Superior temporal gyrus (tissue), 1 donor: Measurements from ENCODE around the gene KRTDAP.
"Not testable (repeated sequence)": the region's sequence is repeated elsewhere in the genome, so short reads cannot be mapped to it uniquely, and the experiment has no call there.

Experiments used
- DNase-seq: peaks from one replicate; pipeline ENCODE4 v3.0.0-alpha.2; 2016; ENCODE audit errors: extremely low spot score

KRTDAP gene

DNA sequence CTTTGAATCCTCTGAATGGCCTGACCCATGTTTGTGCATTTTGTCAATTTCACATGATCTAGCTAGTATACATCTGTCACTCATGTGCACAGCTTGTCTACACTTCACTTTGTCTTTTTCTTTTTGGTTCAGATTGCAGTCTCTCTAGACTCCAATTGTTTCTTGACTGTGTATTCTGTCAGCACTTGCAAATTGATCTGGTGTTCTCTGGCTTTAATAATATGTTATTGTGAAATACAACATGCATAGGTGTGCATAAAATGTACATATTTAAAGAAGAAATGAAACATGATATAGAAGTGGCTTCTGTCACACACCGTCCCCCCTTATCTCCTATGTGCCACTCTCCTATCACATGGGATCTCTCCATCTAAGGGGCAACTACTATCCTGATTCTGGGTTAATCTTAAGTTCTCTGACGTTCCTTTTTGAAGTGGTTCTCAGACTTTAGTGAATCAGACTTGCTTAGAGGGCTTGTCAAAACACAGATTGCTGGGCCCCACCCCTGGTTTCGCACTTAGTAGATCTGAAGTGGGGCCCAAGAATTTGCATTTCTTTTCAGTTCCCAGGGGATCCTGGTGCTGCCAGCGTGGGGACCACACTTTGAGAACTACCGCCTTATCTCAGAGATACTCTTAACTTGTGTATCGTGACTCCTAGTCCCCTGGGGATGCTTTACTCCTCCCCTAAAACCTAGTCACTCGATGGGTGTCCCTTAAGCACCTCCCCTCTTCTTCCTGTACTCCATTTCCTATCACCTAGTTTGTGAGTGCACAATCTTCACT lies 5.8 kb downstream of the KRTDAP start:
- no peak for DNase-seq

DNA sequence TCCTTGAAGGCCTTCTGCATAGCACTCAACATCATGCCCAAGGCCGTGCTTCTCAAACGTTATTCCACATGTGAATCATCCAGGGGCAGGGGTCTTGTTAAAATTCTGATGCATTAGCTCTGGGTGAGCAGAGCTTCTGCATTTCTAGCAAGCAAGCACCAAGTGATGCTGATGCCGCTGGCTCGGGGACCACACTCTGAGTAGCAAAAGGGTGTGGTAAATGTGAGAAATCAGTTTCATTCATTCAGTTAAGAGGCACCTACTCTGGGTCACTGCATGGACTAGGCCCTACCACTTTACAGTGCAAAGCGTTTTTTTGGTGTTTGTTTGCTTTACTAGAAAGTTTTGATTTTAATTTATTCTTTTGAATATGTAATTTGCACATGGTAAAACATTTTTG lies 7.2 kb downstream of the KRTDAP start:
- DNase-seq = no peak

DNA sequence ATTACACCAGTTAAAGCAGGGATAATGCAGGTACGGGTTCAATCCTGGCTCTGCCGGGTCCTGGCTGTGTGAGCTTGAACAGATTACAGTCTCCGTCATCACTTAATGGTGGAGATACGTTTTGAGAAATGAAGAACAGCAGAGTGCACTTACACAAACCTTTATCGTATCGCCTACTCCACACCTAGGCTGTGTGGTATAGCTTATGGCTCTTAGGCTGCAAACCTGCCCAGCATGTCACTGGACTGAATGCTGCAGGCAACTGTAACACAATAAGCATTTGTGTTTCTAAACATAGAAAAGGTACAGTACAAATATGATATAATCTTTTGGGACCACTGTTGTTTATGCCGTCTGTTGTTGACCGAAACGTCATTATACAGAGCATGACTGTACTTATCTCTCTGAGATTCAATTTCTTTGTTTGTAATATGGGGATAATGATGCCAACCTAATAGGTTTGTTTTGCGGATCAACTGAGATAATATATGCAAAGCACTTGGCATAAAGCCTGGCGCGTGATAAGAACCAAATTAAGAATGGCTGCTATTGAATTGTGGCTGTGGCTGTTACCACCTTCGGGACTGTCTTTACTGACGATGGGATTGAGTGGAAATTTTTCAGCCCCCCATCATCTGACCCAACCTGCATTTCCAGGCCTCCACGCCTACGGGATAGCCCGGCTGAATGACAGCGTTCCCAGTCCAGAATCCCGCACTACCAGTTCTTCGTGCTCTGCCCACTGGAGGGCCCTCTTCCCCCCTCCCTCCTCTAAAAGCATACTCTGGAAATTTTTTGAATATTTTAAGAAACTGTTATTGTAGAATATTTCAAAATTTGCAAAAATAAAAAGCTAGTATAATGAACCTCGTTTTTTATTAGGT lies 11.2 kb downstream of the KRTDAP start:
- DNase-seq = no peak

DNA sequence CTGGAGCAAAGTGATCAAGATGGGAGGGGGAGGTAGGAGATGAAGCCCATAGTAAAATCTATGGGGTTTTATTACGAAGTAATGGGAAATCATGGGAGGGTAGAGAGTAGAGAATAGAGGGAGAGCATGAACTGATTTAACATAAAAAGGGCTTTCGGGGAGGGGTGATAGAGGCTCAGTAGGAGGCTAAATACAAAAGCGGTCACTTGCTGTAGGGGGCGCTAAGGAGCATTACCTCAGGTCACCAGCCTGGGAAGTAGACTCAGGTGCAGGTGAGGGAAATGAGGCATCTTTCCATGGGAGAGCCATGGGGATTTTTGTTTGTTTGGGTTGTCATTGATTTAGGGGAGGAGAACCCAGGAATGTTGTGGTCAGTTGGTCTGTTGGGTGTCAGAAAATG lies 14.1 kb downstream of the KRTDAP start:
- no peak for DNase-seq

DNA sequence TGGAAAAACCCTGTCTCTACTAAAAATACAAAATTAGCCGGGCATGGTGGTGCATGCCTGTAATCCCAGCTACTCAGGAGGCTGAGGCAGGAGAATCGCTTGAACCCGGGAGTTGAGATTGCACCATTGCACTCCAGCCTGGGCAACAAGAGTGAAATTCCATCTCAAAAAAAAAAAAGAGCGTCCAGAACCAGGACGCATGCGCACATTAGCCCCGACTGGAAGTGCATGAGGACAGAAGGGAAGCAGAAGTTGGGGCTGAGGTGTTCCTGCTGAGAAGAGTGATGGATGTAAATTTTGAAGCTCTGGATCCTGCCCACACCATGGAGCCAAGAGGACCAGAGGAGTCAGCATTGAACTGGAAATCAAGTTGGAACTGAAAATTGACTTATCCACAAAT lies 15.7 kb downstream of the KRTDAP start:
- not testable (repeated sequence) for DNase-seq

DNA sequence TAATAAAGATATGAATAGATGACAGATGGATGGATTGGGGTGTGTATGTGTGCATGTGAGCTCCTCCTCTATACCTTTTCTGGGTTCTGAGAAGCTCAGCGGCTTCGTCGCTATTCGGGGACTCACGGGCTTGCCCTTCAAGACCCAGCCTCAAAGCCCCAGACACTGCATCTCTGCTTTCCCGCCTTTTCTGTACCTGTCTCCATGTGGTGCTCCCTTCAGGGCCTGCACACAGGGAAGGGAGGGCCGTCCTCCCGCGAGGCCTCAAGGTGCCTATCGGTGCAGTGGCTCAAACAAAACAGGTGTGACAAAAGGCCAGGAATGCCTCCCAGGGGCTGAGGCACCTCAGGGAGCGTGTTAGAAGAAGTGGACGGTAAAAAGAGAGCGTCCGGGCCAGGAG lies 16.2 kb downstream of the KRTDAP start:
- DNase-seq = no peak

DNA sequence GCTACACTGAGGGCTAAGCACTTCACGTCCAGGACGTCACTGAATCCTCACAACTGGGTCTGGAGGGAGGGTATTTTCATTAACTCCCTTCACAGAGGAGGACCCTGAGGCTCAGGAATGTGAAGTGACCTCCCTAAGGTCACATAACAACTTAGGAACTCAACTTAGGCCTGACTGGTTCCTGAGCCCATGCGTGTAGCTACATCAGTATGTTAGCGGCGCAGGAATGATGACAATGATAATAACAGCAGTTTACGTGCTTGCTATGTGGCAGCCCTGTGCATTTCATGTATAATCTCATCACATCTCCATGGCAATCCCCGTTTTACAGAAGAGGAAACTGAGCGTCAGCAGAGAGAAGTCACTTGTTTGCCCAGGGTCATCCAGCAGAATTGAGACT lies 18.3 kb downstream of the KRTDAP start:
- DNase-seq = no peak

DNA sequence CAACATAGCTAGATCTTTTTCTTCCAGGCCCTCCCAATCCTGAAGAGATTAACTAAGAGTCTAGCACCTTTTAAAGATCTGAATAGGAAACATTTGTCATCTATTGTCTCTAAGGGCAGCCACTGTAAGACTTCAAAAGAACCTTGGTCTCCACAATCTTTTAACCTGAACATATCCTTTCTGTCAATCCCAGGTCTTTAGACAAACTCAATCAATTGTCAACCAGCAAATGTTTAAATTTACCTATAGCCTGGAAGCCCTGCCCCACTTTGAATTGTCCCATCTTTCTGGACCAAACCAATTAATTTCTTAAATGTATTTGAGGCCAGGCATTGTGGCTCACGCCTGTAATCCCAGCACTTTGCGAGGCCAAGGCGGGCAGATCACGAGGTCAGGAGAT lies 19.2 kb downstream of the KRTDAP start:
- not testable (repeated sequence) for DNase-seq

DNA sequence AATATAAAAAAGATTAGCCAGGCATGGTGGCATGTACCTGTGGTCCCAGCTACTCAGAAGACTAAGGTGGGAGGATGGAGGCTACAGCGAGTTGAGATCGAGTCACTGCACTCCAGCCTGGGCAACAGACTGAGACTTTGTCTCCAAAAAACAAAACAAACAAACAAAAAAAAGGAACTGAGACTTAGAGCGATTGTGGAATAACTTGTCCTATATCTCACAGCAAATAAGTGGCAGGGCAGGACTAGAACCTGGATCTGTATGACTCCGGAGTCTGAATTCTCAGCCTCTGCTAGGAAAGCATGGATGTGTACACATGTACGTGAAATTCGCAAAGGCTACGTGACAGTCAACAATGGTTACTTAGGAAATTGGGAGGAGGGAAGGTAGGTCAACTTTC lies 20.1 kb downstream of the KRTDAP start:
- no peak for DNase-seq

DNA sequence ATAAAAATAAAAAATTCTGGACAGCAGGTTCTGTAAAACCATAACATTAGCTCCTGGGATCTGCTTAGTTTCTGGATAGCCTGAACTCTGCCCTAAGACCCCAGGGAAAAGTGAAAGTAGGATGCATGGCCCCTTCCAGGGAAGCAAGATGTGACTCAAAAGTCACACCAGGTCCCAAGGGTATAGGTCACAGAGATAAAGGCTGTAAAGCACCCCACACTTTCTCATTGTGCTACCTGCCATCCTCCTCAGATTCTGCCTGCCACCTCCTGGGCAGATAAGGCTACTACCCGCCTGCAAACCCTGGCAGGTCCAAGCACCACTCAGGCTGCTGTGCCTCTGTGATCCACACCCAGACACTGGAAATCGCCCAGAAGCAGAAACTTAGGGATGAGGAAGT lies 21.6 kb downstream of the KRTDAP start:
- peak; percentile 38 for DNase-seq

DNA sequence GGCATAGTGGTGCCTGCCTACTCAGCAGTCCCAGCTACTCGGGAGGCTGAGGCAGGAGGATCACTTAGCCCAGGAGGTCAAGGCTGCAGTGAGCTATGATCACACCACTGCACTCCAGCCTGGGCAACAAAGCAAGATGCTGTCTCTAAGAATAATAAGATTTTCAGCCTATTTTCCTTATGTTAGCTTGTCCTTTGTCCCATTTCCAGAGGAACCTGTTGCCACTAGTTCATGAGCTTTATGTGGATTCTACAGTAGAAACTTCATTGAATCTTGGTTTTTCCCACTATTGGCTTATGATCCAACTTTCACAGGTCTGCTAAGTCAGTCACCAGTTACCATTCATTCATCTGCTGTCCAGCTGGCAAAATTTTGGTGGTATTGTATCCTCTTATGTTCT lies 24.0 kb downstream of the KRTDAP start:
- DNase-seq = no peak

DNA sequence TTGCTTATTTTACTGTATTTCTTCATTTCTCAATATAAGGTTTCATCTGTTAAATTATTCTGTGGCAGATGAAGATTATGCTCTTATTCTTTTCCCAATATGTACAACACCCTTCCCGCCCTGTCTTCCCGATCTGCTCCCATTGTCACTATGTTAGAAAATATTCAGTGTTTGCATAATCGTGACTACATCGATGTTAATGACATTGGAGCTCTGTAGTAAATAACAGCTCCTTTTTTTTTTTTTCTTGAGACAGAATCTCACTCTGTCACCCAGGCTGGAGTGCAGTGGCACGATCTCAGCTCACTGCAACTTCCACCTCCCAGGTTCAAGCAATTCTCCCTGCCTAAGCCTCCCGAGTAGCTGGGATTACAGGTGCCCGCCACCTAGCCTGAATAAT lies 27.3 kb downstream of the KRTDAP start:
- DNase-seq = not testable (repeated sequence)

DNA sequence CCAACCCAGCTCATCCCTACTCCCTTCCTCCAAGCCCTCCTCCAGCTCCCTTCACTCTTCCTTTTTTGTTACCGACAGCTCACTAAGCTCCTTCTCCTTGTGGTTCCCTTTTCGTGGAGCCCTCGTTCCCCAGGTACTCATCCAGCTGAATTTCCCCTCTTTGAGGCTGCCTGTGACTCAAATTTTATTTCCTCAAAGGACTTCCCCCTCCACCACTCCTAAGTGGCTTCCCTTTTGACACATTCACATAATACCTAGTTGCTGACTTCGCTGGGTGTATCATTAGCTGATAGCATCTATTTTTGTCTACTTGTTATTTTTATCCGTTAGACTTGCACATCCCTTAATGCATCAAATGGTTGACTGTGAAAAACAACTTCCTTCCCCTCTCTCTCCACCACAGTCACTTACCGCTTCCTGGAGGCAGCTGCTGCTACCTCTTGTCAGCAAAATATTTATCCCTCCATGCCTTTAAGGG lies 27.7 kb downstream of the KRTDAP start:
- DNase-seq = no peak

DNA sequence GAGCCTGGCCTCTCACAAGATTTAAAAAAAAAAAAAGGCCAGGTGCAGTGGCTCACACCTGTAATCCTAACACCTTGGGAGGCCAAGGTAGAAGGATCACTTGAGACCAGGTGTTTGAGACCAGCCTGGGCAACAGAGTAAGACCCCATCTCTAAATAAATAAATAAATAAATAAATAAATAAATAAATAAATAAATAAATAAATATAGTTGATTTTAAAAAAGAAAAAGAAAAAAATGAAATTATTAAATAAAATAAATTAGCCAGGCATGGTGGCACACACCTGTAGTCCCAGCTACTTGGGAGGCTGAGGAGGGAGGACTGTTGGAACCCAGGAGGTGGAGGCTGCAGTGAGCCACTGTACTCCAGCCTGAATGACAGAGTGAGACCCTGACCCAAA lies 28.5 kb downstream of the KRTDAP start:
- not testable (repeated sequence) for DNase-seq

DNA sequence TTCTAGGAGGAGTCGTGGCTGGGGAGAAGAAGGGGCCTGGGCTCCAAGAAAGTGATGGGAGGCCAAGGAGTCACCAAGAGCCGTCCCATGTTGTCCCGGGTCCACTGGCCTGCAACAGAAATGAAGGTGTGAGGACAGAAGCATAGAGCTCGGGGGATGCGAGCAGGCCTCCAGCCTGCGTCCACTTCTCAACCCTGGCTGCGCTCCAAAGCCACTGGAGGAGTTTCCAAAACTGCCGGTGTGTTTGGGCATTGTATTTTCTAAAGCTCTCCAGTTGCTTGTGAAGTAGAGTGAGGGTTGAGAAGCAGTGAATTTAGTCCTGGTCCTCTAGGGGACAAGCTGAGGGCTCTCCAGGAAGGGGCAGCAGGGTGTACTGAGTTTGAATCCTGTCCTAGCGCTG lies 29.2 kb downstream of the KRTDAP start:
- no peak for DNase-seq

DNA sequence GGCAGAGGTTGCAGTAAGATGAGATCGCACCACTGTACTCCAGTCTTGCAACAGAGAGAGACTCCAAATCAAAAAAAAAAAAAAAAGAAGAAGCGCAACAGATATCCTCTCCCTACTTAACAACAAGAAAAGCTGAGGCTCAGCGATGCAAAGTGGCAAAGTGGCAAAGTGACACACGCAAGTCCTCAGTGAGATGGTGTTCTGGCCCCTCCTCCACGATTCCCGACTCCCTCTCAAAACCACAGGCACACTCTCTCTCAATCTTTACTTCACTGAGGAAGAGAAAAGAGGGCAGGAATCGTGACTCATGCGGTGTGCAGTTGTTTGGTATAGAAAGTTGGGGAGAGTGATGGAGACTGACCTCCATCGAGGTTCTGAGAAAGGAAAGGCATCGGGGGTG lies 29.7 kb downstream of the KRTDAP start:
- no peak for DNase-seq

DNA sequence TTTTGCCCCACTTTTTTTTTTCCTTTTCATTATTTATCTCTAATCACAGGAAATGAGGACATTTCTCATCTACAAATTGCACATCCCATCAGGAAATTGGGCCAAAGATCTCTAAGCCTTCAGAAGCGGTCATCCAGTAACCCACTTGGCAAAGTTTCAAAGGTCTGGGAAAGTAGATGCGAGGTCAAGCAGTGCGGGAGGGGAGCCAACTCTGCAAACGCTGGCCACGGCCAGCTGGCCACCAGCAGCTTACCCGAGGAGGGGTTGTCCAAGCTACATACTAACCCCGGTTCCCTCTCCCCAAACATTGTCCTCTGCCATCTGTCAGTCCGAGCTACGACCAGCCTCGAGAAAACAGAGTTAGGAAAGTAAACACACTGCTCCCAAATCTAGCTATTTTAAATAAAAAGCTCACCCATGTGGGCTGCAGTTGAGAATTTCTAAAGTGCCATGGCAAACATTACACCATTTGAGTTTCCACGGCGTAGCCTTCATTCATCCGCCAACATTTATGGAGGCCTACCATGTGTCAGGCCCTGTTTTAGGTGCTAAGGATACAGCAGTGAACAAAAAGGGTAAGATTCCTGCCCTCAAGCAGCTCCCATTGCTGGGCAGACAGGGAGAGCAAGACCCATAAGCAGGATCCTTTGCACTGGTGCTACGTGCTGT lies 30.7 kb downstream of the KRTDAP start:
- no peak for DNase-seq

DNA sequence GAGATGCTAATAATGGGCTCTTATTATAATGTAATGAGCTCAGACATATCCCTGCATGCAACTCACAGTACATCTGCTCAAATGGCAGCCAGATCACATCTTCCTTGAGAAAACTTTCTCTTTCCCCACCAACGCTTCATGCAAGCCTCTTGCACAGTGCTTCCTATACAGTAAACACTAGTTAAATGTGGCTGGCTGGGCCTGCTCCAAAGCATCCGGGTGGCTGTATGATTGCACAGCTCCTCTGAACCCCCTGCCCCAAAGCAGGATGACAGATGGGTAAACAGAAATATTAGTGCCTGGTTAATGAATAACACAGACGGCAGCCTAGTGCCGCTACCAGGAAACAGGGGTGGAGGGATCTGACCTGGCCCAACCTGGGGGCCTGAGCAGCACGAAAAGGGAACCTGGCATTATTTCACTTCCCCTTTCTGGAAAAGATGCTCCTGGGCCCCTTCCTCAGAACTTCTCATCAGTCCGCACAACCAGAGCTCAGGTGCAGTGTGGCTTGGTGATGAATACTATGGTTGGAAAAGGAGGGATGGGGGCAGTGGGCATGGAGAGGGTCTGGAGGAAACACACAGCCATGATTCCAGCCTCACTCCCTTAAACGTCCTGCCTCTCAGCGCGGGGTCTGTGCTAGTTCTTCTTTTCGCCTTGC lies 31.4 kb downstream of the KRTDAP start:
- no peak for DNase-seq

DNA sequence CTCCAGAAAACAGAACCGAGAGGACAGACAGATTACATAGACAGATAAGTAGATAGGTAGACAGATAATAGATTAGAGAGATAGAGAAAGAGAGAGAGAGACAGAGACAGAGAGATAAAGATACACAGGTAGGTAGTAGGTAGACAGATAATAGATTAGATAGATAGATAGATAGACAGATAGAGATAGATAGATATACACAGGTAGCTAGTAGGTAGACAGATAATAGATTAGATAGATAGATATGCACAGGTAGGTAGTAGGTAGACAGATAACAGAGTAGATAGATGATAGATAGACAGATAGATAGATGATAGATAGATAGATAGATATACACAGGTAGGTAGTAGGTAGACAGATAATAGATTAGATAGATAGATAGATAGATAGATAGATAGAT lies 32.1 kb downstream of the KRTDAP start:
- no peak for DNase-seq

DNA sequence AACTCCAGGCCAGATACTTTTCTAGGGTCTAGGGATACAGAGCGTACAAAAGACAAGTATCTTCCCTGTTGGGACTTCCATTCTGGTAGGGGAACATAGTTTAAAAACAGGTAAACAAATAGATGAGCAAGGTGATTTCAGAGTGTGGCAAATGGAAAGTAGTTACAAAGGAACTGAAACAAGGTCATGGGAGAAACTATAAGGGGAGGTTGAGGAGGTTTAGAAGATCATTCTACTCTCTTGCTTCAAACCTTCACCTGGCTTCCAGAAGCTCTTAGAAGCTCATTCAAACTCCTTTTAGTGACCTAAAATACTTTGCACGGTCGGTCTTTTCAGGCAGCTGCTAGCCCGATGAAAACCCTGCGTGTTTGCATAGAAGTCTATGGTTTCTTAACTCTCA lies 33.1 kb downstream of the KRTDAP start:
- DNase-seq = no peak

DNA sequence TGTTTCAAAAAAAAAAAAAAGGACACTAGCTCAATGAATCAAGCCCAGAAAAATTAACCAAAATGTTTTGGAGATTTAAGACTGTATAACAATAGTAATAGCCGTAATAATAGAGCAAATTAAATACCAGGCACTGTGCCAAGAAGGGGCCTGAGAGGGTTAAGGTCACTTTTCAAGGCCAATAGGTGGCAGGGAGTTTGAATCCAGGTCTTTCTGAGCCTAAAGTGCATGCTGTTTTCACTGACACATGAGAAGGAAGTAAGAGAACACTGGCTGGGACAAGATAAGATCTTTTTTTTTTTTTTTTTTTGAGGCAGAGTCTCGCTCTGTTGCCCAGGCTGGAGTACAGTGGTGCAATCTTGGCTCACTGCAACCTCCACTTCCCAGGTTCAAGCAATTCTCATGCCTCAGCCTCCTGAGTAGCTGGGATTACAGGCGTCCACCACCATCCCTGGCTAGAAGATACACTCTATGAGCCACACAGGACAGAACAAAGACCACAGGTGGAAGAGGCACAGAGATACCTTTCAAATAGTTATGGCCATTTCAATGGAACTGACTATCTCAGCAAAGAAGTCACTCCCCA lies 34.6 kb downstream of the KRTDAP start:
- DNase-seq = no peak

DNA sequence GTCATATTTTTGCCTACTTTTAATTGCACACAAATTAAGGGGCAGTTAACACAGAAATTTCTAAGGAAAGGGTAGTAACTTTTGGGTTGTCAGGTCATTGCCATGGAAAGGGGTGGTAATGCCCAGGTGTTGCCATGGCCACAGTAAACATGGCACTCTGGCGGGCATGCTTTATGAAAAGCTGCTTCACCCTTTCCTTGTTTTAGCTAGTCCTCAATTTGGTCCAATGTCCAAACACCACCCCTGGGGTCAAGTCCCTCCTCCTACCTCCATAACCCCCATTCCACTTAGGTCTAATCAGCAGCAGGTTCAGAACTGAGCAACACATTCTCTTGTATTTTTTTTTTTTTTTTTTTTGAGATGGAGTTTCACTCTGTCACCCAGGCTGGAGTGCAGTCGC lies 35.6 kb downstream of the KRTDAP start:
- DNase-seq = no peak
